ENCODE results near the gene NMB. TPM values are rescaled to one million over a fixed set of nuclear protein-coding genes. Genes with fewer than 3 reads are reported as not detected.

NMB gene
- total RNA-seq, 4 donors from 2014 or later: 2.1 to 4.6 (median 3.9) TPM

DNA sequence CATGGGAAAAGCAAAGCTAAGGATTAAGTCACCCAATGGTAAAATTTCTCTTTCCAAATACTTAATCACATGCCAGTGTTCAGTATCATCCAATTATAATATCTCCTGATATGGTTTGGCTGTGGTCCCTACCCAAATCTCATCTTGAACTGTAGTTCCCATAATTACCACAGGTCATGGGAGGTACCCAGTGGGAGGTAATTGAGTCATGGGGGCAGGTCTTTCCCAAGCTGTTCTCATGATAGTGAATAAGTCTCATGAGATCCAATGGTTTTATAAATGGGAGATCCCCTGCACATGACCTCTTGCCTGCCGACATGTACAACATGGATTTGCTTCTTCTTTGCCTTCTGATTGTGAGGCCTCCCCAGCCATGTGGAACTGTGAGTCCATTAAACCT, 26.1 kb upstream of the NMB start:
- no peaks in the 10 kb centered on the region for H3K4me1 ChIP-seq
- no peak for ATAC-seq
- 23 to 38% methylated on average over 1 of the region's 1 CpG for WGBS, 2 donors (ENCODE audit: low coverage in 1 of 2)
- no peak overlapping the region for H3K27ac ChIP-seq
- TF ChIP-seq POLR2A (IDR thresholded peaks at IDR 0.05): no peak
- no peak for TF ChIP-seq EP300 (IDR thresholded peaks at IDR 0.05)
- no peak for TF ChIP-seq POLR2AphosphoS5 (IDR thresholded peaks at IDR 0.05)
- TF ChIP-seq, protein P1, sequence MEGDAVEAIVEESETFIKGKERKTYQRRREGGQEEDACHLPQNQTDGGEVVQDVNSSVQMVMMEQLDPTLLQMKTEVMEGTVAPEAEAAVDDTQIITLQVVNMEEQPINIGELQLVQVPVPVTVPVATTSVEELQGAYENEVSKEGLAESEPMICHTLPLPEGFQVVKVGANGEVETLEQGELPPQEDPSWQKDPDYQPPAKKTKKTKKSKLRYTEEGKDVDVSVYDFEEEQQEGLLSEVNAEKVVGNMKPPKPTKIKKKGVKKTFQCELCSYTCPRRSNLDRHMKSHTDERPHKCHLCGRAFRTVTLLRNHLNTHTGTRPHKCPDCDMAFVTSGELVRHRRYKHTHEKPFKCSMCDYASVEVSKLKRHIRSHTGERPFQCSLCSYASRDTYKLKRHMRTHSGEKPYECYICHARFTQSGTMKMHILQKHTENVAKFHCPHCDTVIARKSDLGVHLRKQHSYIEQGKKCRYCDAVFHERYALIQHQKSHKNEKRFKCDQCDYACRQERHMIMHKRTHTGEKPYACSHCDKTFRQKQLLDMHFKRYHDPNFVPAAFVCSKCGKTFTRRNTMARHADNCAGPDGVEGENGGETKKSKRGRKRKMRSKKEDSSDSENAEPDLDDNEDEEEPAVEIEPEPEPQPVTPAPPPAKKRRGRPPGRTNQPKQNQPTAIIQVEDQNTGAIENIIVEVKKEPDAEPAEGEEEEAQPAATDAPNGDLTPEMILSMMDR (IDR thresholded peaks at IDR 0.05): no peak
- no peak overlapping the region for H3K4me3 ChIP-seq
- H3K36me3 ChIP-seq: peaks cover 4 to 85% of the 10 kb centered on the region in 2 donors
- no peaks in the 10 kb centered on the region for H3K9me3 ChIP-seq
- no peaks in the 10 kb centered on the region for H3K27me3 ChIP-seq

DNA sequence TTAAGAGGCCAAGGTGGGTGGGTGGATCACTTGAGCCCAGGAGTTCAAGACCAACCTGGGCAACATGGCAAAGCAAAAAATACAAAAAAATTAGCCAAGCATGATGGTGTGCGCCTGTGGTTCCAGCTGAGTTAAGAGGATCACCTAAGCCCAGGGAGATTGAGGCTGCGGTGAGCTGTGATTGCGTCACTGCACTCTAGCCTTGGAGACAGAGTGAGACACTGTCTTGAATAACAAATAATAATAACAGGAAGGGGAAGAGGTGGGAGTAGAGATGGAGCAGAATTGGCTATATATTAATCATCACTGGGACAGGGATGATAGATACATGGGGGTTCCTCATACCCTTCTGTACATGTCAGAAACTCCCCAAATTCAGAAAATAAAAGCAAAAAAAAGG, 23.8 kb upstream of the NMB start:
- WGBS, 2 donors (ENCODE audit: low coverage in 1 of 2): 75 to 89% methylated on average over 3 of the region's 3 CpGs
- Histone ChIP-seq H3K36me3 (peaks cover 4 to 89% of the 10 kb centered on the region in 2 donors), H3K9me3 (no peaks in the 10 kb centered on the region), H3K27me3 (no peaks in the 10 kb centered on the region), H3K27ac (no peak overlapping the region), H3K4me3 (no peak overlapping the region), H3K4me1 (no peaks in the 10 kb centered on the region)
- TF ChIP-seq POLR2A (IDR thresholded peaks at IDR 0.05): no peak
- no peak for TF ChIP-seq EP300 (IDR thresholded peaks at IDR 0.05)
- no peak for TF ChIP-seq POLR2AphosphoS5 (IDR thresholded peaks at IDR 0.05)
- TF ChIP-seq, protein P1 (IDR thresholded peaks at IDR 0.05): no peak
- ATAC-seq: no peak

DNA sequence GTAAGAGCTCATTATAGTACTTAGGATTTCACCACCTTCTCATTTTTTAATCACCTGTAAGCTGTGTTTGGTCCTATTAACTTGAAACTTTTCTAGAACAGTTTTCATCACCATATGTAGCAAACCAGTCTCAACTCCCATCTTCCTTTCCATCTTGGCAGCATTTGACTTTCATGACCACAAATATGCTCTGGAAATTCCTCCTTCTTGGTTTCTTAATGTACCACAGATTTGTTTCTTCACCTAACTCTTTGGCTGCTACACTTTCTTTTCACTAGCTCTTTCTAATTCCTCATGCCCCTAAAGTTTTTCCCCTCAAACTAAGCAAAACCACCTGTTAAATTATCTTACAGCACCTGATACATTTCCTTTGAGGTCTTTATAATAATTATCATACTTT, 13.2 kb upstream of the NMB start:
- no peaks in the 10 kb centered on the region for H3K9me3 ChIP-seq
- no peaks in the 10 kb centered on the region for H3K4me1 ChIP-seq
- no peak for TF ChIP-seq POLR2A (IDR thresholded peaks at IDR 0.05)
- no peak for TF ChIP-seq POLR2AphosphoS5 (IDR thresholded peaks at IDR 0.05)
- no peak for TF ChIP-seq EP300 (IDR thresholded peaks at IDR 0.05)
- TF ChIP-seq, protein P1 (IDR thresholded peaks at IDR 0.05): no peak
- H3K36me3 ChIP-seq: peaks cover 0 to 85% of the 10 kb centered on the region in 2 donors
- H3K4me3 ChIP-seq: no peak overlapping the region
- no peak overlapping the region for H3K27ac ChIP-seq
- ATAC-seq: no peak
- no peaks in the 10 kb centered on the region for H3K27me3 ChIP-seq

DNA sequence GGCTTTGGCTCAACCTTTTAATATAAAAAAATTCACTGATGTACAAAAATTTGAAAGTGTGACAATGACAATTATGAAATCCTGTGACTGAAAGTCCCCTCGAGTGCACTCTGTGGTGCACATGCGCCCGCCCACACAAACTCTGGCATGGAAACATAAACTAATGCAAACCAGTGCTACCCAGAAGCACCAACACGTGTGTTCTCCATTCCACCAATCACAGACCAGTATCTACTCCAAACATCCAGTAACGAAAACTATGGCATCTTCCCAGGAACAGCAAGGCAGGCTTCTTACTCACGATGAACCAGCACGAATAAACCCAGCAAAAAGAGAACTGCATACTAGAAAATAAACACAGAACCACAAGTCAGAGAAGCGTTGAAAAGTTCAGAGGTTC, 11.7 kb upstream of the NMB start:
- Histone ChIP-seq H3K9me3 (no peaks in the 10 kb centered on the region), H3K36me3 (peaks cover 0 to 89% of the 10 kb centered on the region in 2 donors), H3K27ac (no peak overlapping the region), H3K27me3 (no peaks in the 10 kb centered on the region), H3K4me3 (no peak overlapping the region), H3K4me1 (no peaks in the 10 kb centered on the region)
- no peak for TF ChIP-seq EP300 (IDR thresholded peaks at IDR 0.05)
- TF ChIP-seq POLR2AphosphoS5 (IDR thresholded peaks at IDR 0.05): no peak
- TF ChIP-seq, protein P1 (IDR thresholded peaks at IDR 0.05): no peak
- TF ChIP-seq POLR2A (IDR thresholded peaks at IDR 0.05): no peak
- WGBS, 2 donors (ENCODE audit: low coverage in 1 of 2): 81 to 85% methylated on average over 5 to 8 of the region's 8 CpGs
- no peak for ATAC-seq

DNA sequence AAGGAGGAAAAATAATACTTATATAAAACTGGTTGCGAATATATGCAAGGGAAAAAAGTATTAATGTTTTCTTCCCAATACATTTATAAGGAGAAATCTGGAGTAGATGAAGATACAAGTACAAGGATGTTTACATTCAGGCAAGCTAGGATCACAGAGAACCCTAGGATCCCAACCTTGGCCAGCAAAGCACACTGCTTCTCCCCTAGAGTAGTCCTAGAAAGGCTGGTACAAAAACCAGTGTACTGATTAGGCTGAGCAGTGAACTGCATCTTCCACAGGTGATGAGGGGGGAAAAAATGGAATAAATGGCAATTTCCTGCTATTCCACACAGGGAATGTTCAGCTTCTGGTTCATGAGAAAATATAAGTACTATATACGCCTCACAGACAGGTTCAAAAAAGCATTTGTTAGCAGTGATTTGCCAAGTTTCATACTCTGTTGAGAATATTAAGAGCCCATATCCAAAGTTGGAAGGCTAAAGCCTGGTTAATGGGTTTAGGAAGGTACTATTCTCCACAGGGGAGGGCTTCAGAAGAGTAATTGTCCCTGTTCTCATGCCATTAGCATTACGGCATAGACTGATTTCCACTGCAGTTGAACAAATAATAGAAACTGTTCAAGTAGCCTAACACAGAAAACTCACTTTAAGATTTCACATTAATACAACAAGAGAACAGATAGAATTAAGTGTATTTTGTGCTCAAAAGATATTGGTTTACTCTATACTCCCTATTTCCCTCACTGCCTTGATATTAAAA, 10.4 kb upstream of the NMB start:
- Histone ChIP-seq H3K4me3 (no peak overlapping the region), H3K27ac (no peak overlapping the region), H3K27me3 (no peaks in the 10 kb centered on the region), H3K36me3 (peaks cover 0 to 79% of the 10 kb centered on the region in 2 donors), H3K9me3 (no peaks in the 10 kb centered on the region), H3K4me1 (no peaks in the 10 kb centered on the region)
- WGBS, 2 donors (ENCODE audit: low coverage in 1 of 2): 86 to 97% methylated on average over 3 of the region's 3 CpGs
- no peak for TF ChIP-seq POLR2A (IDR thresholded peaks at IDR 0.05)
- no peak for ATAC-seq

Measured in gastroesophageal sphincter (tissue), 4 donors.